GM19025 (cell line): Measurements from ENCODE around the gene KLK15.
"Not testable (repeated sequence)": the region's sequence is repeated elsewhere in the genome, so short reads cannot be mapped to it uniquely, and the experiment has no call there.

Experiments used
- ATAC-seq: cut with Tn5 transposase; IDR thresholded peaks from one replicate; pipeline ENCODE4 v1.9.1; 2021; ENCODE audit warnings: mild to moderate bottlenecking, low read depth, moderate library complexity; ENCODE audit not compliant: unreplicated experiment

KLK15 gene

DNA sequence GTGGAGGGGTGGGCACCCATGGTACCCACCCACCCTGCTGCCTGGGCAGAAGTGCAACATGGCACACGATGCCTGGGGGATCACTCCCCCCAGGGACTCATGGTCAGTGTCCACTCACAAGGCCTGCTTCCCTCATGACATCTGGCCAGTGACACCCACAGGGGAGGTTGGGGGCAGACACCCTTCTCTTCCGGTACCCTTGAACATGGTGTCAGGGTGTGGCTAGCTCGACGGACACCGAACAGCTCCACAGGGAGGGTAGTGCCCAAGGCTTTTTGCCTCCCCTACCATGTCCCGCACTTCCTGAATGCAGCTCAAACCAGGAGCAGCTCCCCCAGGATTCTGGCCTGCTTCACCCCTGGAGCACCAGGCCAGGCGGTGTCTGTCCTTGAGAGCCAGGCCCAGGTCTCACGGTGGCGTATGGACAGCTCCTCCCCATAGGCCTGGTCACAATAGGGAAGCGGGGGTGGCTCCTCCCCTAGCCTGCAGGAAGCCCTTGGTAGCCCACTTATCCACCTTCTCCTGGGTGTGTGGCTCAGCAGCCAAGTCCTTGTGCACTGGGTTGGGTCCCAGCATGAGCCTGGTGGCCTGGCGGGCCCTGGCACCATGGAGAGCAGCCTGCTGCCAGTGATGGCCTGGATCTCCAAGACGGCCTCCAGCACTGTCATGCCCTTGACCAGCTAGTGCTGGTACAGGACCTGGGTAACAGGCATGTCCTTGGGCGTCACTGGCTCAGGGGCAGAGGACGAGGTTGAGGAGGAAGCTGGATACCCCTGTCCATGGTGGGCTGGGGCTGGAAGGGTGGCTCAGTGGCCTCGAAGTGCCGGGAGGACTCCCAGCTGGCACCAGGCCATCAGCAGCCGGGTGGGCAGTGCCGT, 35.4 kb downstream of the KLK15 start:
- no peak for ATAC-seq

GRCh38 chr19:50797429-50797780, 36.0 kb downstream of the KLK15 start:
- ATAC-seq = no peak

- no peak for ATAC-seq
Measured at GRCh38 chr19:50796634-50797428, 36.5 kb downstream of the KLK15 start.

- ATAC-seq = no peak
Measured at GRCh38 chr19:50796128-50796633, 37.2 kb downstream of the KLK15 start.

- no peak for ATAC-seq
Measured at GRCh38 chr19:50795664-50796073, 37.7 kb downstream of the KLK15 start.

- no peak for ATAC-seq
Measured at GRCh38 chr19:50794876-50795663, 38.3 kb downstream of the KLK15 start.

- ATAC-seq = no peak
Measured at GRCh38 chr19:50794074-50794875, 39.1 kb downstream of the KLK15 start.

DNA sequence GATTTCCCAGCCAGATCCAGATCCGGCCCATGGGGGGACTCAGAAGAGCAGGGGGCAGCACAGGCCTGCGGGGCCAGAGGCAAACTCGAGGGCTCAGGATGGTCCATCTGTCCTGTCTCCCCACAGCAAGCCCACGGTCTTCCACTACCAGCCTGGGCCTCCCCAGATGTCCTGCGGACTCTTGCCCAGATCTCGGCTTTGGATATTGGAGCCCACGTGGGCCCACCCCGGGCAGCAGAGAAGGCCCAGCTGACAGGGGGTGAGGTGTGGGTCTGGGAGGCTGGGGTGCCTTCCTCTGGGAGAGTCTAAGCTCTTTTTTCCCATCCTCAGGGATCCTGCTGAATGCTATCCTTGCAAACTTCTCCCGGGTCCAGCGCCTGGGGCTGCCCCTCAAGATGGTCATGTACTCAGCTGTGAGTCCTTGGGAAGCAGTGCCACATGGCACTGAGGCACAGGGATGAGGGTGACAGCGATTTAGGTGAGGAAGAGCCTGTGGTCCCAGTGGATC, 39.8 kb downstream of the KLK15 start:
- ATAC-seq = no peak

- ATAC-seq = no peak
Measured at GRCh38 chr19:50792272-50793250, 40.8 kb downstream of the KLK15 start.

DNA sequence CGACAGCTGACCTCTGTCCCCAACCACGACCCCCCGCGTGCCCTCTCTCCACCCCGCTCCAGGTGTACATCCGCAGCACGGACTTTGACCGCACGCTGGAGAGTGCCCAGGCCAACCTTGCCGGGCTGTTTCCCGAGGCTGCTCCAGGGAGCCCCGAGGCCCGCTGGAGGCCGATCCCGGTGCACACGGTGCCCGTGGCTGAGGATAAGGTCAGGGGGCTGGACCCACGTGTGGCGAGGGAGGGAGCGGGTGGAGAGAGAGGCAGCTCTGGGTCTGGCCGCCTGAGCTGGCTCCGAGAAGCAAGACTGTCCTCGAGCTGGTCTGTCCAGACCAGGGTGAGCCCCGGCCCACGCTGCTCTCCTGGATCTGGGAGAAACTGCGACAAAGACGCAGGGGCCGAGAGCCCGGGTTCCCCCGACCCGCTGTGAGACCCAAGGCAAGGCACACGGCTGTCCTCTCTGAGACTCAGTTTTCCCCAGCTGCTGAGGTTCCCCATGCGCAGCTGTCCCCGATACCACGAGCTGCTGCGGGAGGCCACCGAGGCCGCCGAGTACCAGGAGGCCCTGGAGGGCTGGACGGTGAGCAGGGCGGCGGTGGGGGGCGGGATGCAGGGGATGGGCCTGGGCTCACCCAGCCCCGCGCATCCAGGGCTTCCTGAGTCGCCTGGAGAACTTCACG, 41.6 kb downstream of the KLK15 start:
- no peak for ATAC-seq

- no peak for ATAC-seq
Measured at GRCh38 chr19:50790922-50791467, 42.4 kb downstream of the KLK15 start.

- ATAC-seq = no peak
Measured at GRCh38 chr19:50790396-50790795, 43.0 kb downstream of the KLK15 start, which contains the start of gene ACP4. ACP4 (plus strand) TSS chr19:50790415; CDS start chr19:50790415, 0 bp downstream.

GRCh38 chr19:50785329-50785728, 48.0 kb downstream of the KLK15 start:
- ATAC-seq = no peak

DNA sequence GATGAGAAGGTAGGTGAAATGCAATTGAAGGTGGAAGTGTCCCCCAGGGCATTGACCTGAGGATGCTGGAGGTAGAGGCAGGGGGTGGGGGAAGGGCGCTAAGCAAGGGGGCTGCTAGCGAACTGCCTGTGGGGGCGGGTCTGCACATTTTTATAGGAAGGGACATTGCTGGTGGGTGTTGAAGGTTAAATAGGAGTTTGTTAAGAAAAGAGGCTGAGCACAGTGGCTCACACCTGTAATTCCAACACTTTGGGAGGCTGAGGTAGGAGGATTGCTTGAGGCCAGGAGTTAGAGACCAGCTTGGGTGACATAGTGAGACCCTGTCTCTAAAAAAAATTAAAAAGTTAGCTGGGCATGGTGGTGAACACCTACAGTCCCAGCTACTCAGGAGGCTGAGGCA, 48.7 kb downstream of the KLK15 start:
- no peak for ATAC-seq

- ATAC-seq = not testable (repeated sequence)
Measured at GRCh38 chr19:50783848-50784152, 49.6 kb downstream of the KLK15 start.

DNA sequence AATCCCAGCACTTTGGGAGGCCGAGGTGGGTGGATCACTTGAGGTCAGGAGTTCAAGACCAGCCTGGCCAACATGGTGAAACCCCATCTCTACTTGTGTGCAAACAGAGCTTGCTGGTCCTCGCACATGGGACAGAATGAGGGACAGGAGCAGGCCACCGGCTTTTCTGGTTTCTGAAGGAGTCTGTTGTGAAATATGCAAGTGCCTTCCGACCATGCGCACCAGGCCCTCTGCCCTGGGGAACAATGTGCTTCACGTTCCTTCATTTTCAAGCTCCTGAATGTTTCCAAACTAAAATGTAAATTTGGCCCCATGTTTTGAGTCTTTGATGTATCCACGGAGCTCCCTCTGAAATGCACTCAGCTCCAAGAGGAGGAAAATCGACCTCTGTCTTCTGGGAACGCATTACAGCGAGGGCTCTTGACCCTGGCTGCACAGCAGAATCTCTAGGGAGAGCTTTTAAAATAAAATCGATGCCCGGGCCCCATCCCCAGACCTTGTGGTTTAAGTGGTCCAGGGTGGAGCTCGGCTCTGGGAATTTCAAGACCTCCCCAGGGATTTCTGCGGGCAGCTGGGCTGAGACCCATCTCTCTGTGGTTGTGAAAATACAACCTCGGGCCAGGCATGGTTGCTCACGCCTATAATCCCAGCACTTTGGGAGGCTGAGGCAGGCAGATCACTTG, 52.5 kb downstream of the KLK15 start:
- ATAC-seq = no peak
